Gastroesophageal sphincter (tissue), 3 donors: ENCODE measurements around the gene IFNA8.
A peak's percentile ranks its signal among the peaks of the same experiment; 100 is the strongest.

Source experiments
- CTCF ChIP-seq, 4 experiments: fragments of 200-600 bp in 2 of 4; fragments of 450-650 bp in 2 of 4; sonication (generic) in 1 of 4; IDR thresholded peaks; one replicate each; pipeline ENCODE4 v1.5.1; 2017 to 2019; ENCODE audit warnings: antibody characterized with exemption in 4 of 4, mild to moderate bottlenecking in 2 of 4, moderate library complexity in 2 of 4
- EP300 ChIP-seq: sonication (generic); formaldehyde crosslinking; IDR thresholded peaks from one replicate; pipeline ENCODE4 v1.6.1; 2017; ENCODE audit warnings: antibody characterized with exemption, mild to moderate bottlenecking
- POLR2AphosphoS5 ChIP-seq: sonication (generic); formaldehyde crosslinking; IDR thresholded peaks from one replicate; pipeline ENCODE4 v1.6.1; 2017; ENCODE audit warnings: antibody characterized with exemption

- peak in 2 of 4 experiments; percentile 28 to 49 for TF ChIP-seq CTCF (IDR thresholded peaks at IDR 0.05)
- TF ChIP-seq EP300 = no peak
- TF ChIP-seq POLR2AphosphoS5 = no peak
These were observed 46.4 kb downstream of the IFNA8 start for GRCh38 chr9:21455320-21455719.
